ENCODE measurements around the gene FERMT2.

DNA sequence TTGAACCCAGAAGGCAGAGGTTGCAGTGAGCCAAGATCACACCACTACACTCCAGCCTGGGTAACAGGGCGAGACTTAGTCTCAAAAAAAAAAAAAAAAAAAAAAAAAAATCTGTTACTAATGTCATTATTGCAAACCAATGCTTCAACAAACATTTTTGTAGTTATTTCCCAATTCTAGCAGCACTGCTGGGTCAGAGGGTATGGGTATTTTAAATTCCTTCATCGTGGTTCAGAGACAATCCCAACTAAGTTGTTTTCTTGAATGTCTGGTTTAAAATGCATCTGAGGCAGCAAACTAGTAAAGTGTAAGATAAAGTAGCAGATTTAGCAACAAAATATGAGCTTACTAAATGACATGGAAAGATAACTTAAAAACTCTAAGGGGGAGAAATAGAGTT is 65.6 kb downstream of the FERMT2 start:
- TF ChIP-seq, protein P1, sequence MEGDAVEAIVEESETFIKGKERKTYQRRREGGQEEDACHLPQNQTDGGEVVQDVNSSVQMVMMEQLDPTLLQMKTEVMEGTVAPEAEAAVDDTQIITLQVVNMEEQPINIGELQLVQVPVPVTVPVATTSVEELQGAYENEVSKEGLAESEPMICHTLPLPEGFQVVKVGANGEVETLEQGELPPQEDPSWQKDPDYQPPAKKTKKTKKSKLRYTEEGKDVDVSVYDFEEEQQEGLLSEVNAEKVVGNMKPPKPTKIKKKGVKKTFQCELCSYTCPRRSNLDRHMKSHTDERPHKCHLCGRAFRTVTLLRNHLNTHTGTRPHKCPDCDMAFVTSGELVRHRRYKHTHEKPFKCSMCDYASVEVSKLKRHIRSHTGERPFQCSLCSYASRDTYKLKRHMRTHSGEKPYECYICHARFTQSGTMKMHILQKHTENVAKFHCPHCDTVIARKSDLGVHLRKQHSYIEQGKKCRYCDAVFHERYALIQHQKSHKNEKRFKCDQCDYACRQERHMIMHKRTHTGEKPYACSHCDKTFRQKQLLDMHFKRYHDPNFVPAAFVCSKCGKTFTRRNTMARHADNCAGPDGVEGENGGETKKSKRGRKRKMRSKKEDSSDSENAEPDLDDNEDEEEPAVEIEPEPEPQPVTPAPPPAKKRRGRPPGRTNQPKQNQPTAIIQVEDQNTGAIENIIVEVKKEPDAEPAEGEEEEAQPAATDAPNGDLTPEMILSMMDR (IDR thresholded peaks at IDR 0.05; ENCODE audit: low read depth, low read length, poor library complexity, severe bottlenecking), result no peak
- no peak for TF ChIP-seq EZH2phosphoT487 (IDR thresholded peaks at IDR 0.05; ENCODE audit: borderline replicate concordance, low read length)
